OCI-LY7 (cell line): ENCODE measurements around the gene ANKFN1. TPM values are rescaled to one million over a fixed set of nuclear protein-coding genes. Genes with fewer than 3 reads are reported as not detected.

ENCODE experiments used
- BruUV-seq: library from RNA; stranded (reverse); fragments of 400-500 nt; replicated peaks from 2 replicates; lab custom pipeline; 2021; lab: Mats Ljungman, UMichigan
- CTCF ChIA-PET: fragments of 300-600 bp; sonication (Branson Sonifier 250); formaldehyde crosslinking; loops from one replicate; lab custom pipeline; 2022; ENCODE audit warnings: antibody characterized with exemption; ENCODE audit not compliant: unreplicated experiment; lab: Charles Lee
- POLR2A ChIA-PET: fragments of 300-600 bp; sonication (Branson Sonifier 250); formaldehyde crosslinking; loops from one replicate; lab custom pipeline; 2022; ENCODE audit warnings: antibody characterized with exemption; lab: Charles Lee
- DNase-seq: peaks from one replicate; pipeline ENCODE4 v3.0.0-alpha.2; 2015; ENCODE audit warnings: low spot score
- H2AFZ ChIP-seq: fragments of 200-600 bp; sonication (generic), shearing (Covaris generic); 2 replicates; pipeline ENCODE4 v1.6.1; 2014; ENCODE audit warnings: mild to moderate bottlenecking, antibody characterized with exemption, low read length, moderate library complexity
- H3K27ac ChIP-seq: fragments of 200-600 bp; sonication (generic); 2 replicates; pipeline ENCODE4 v1.5.1; 2014; ENCODE audit warnings: mixed run types, low read depth, mild to moderate bottlenecking, moderate library complexity, low read length, inconsistent platforms; ENCODE audit not compliant: poor library complexity, severe bottlenecking
- H3K36me3 ChIP-seq: fragments of 200-600 bp; sonication (generic); 2 replicates; pipeline ENCODE4 v1.6.1; 2014; ENCODE audit warnings: mild to moderate bottlenecking, antibody characterized with exemption, low read length, moderate library complexity, mixed read lengths; ENCODE audit not compliant: insufficient read depth
- H3K4me1 ChIP-seq: fragments of 200-600 bp; sonication (generic); 2 replicates; pipeline ENCODE4 v1.5.1; 2014; ENCODE audit warnings: mild to moderate bottlenecking, low read length; ENCODE audit not compliant: insufficient read depth, poor library complexity, severe bottlenecking
- H3K4me2 ChIP-seq: fragments of 200-600 bp; sonication (generic); 2 replicates; pipeline ENCODE4 v1.6.1; 2014; ENCODE audit warnings: mild to moderate bottlenecking, low read length
- H3K4me3 ChIP-seq: fragments of 200-600 bp; sonication (generic); 2 replicates; pipeline ENCODE4 v1.5.1; 2014; ENCODE audit warnings: mild to moderate bottlenecking, low read depth, low read length; ENCODE audit not compliant: poor library complexity, severe bottlenecking
- H3K79me2 ChIP-seq: fragments of 200-600 bp; sonication (generic); 2 replicates; pipeline ENCODE4 v1.6.1; 2016; ENCODE audit warnings: low read depth, mild to moderate bottlenecking, low read length, moderate library complexity, mixed read lengths; ENCODE audit not compliant: insufficient read depth
- H3K9me2 ChIP-seq: fragments of 200-600 bp; sonication (generic); 2 replicates; pipeline ENCODE4 v1.6.1; 2016; ENCODE audit warnings: mild to moderate bottlenecking, low read length, mixed read lengths; ENCODE audit not compliant: insufficient read depth
- H3K9me3 ChIP-seq: fragments of 200-600 bp; sonication (generic); 2 replicates; pipeline ENCODE4 v1.6.1; 2014; ENCODE audit warnings: mild to moderate bottlenecking, mixed run types, low read length, mixed read lengths
- H4K20me1 ChIP-seq: fragments of 200-600 bp; sonication (generic); 2 replicates; pipeline ENCODE4 v1.6.1; 2014; ENCODE audit warnings: mild to moderate bottlenecking, antibody characterized with exemption, low read length, moderate library complexity, mixed read lengths; ENCODE audit not compliant: insufficient read depth
- EZH2phosphoT487 ChIP-seq: fragments of 200-600 bp; sonication (generic); IDR thresholded peaks from 2 replicates; pipeline ENCODE4 v1.6.1; 2018; ENCODE audit warnings: low read depth, borderline replicate concordance, mild to moderate bottlenecking, mixed run types, antibody characterized with exemption, low read length, moderate library complexity, mixed read lengths
- intact Hi-C: fragments of 100-400 bp; cut with micrococcal nuclease; formaldehyde crosslinking; loops from one replicate; pipeline ENCODE4 v1.10.0; 2022; ENCODE audit not compliant: unreplicated experiment
- total RNA-seq, 2 experiments: library from RNA; depleted of rRNA in 1 of 2; stranded (reverse); fragments of >200 nt in 1 of 2; shearing (Covaris generic) in 1 of 2; gene quantifications; 2 replicates each; pipeline ENCODE4 v1.2.3, GENCODE V29; 2014 to 2022
- TF ChIP-seq, protein P1 (sequence below): fragments of 200-600 bp; sonication (generic); conservative IDR thresholded peaks from 2 replicates; pipeline ENCODE4 v1.5.1; 2014; ENCODE audit warnings: mild to moderate bottlenecking, antibody characterized with exemption, low read length, moderate library complexity, mixed read lengths

The ANKFN1 gene
- total RNA-seq, 2 experiments from 2014 or later = 0.67 TPM; not detected in 1

DNA sequence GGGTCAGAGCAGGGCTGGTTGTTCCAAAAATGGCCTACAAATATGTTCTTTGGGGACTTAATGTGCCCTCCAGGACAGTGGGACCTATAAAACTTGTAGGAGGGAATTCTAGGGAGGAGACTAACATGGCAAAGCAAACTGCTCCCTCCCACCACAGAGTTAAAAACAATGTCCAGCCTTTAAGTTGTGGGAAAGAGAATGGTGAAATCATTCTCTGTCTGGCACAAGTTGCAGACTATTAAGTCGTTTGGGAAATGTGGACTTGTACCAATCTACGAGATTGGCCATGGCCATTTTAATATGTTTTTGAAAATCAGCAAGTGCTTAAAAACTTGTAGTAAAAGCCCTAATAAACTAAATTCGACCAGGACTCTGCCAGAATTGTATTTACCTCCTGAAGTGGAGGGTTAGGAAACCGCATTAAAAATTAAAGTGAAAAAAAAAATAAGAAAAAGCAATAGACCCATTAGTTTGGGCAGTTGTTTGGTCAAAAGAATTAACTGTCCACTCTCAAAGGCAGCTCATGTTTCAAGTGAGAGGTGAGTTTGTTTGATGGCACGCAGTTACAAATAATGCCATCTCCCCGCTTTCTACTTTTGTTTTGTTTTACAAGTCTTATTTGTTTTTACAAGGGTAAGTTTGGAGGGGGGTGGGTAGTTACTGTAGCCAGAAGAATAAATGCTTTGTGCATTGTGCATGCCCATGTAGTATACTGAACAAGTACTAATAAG is 32.4 kb downstream of the ANKFN1 start:
- Histone ChIP-seq H3K79me2 (no peaks in the 10 kb centered on the region), H3K4me1 (no peaks in the 10 kb centered on the region), H4K20me1 (no peaks in the 10 kb centered on the region), H2AFZ (no peak overlapping the region), H3K27ac (no peak overlapping the region), H3K36me3 (no peaks in the 10 kb centered on the region), H3K4me3 (no peak overlapping the region), H3K4me2 (no peak overlapping the region), H3K9me3 (no peaks in the 10 kb centered on the region), H3K9me2 (no peaks in the 10 kb centered on the region)
- ChIA-PET CTCF (no interaction called here), POLR2A (no interaction called here)
- BruUV-seq = no TSS peak
- TF ChIP-seq, protein P1, sequence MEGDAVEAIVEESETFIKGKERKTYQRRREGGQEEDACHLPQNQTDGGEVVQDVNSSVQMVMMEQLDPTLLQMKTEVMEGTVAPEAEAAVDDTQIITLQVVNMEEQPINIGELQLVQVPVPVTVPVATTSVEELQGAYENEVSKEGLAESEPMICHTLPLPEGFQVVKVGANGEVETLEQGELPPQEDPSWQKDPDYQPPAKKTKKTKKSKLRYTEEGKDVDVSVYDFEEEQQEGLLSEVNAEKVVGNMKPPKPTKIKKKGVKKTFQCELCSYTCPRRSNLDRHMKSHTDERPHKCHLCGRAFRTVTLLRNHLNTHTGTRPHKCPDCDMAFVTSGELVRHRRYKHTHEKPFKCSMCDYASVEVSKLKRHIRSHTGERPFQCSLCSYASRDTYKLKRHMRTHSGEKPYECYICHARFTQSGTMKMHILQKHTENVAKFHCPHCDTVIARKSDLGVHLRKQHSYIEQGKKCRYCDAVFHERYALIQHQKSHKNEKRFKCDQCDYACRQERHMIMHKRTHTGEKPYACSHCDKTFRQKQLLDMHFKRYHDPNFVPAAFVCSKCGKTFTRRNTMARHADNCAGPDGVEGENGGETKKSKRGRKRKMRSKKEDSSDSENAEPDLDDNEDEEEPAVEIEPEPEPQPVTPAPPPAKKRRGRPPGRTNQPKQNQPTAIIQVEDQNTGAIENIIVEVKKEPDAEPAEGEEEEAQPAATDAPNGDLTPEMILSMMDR = no peak
- no peak for TF ChIP-seq EZH2phosphoT487
- intact Hi-C loops = no loop called here
- no peak for DNase-seq

DNA sequence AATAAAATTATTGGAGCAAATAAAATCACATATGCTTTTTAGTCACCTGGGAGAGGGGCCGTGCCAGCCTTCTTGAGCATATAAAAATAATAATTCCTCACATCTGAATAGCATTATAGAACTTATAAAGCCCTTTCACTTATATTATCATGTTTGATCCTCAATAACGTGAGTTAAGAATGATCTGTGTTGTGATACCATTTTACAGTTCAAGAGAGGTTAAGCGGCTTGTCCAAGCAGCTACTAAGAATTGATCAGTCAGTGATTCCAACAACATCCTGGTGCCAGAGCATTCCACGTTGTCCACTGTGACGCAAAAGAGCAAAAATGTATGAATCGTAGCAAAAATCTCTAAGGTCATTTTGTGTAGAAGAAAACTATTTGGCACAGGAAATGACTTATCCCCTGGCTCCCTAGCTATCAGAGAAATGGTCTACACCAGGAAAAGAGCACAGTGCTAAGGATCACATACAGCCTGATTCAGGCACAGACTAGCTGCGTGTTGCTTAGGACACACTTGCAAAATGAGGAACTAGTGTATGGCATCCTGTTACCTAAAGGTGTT is 33.0 kb downstream of the ANKFN1 start:
- H3K36me3 ChIP-seq = no peaks in the 10 kb centered on the region
- H3K4me2 ChIP-seq = no peak overlapping the region
- CTCF ChIA-PET = no interaction called here
- H3K9me3 ChIP-seq = no peaks in the 10 kb centered on the region
- intact Hi-C loops = no loop called here
- POLR2A ChIA-PET = no interaction called here
- DNase-seq = no peak
- H3K79me2 ChIP-seq = no peaks in the 10 kb centered on the region
- H3K4me3 ChIP-seq = no peak overlapping the region
- no peaks in the 10 kb centered on the region for H3K4me1 ChIP-seq
- H4K20me1 ChIP-seq = no peaks in the 10 kb centered on the region
- H3K27ac ChIP-seq = no peak overlapping the region
- TF ChIP-seq, protein P1 = no peak
- TF ChIP-seq EZH2phosphoT487 = no peak
- no TSS peak for BruUV-seq
- no peaks in the 10 kb centered on the region for H3K9me2 ChIP-seq
- no peak overlapping the region for H2AFZ ChIP-seq

DNA sequence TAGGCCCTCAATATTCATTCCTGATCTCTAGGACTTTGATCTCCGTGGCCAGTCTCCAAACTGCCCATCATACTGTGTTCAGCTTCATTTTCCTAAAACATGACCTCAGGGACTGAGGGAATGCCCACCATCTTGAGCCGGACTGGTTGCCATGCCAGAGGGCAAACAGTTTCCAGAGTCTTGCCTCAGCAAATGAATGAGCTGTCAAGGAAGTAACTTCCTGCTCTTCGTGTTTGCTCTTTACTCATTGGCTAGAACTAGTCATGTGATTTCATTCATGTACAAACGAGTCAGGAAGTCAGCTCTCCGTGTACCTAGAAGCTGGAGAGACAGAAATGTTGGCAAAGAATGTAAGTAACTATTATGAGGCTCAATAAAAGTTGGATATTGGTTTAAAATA is 50.2 kb downstream of the ANKFN1 start:
- peak overlapping the region; percentile 97 for H2AFZ ChIP-seq

More for the DNA sequence above, 50.2 kb downstream of the ANKFN1 start:
- no peaks in the 10 kb centered on the region for H3K36me3 ChIP-seq
- H3K9me3 ChIP-seq = peaks cover 7% of the 10 kb centered on the region; the same call in 1 of the 2 replicates
- peak overlapping the region; percentile 34; the same call in 1 of the 2 replicates for H3K4me2 ChIP-seq
- CTCF ChIA-PET = no interaction called here
- no peaks in the 10 kb centered on the region for H3K4me1 ChIP-seq
- intact Hi-C loops = no loop called here
- peak overlapping the region; percentile 50 for H3K4me3 ChIP-seq
- DNase-seq = peak; percentile 67
- no peaks in the 10 kb centered on the region for H3K9me2 ChIP-seq
- no peak overlapping the region for H3K27ac ChIP-seq
- no peak for TF ChIP-seq EZH2phosphoT487
- BruUV-seq = no TSS peak
- H3K79me2 ChIP-seq = no peaks in the 10 kb centered on the region
- H4K20me1 ChIP-seq = no peaks in the 10 kb centered on the region
- POLR2A ChIA-PET = interaction anchor here (0.6 kb wide), 1 partner anchor 992 kb away, joined by 3 read pairs; no protein-coding TSS in a partner anchor
